Lung (tissue), 12 donors: ENCODE measurements around the gene ACSL1. TPM values are rescaled to one million over a fixed set of nuclear protein-coding genes. Genes with fewer than 3 reads are reported as not detected.

ENCODE experiments used
- ATAC-seq: fragments of 200-7000 bp; cut with Tn5 transposase; one replicate; pipeline ENCODE4 v1.9.1; 2020; ENCODE audit warnings: moderate number of reproducible peaks; ENCODE audit not compliant: insufficient read depth, low FRiP score
- DNase-seq, 3 donors: peaks; one replicate each; pipeline ENCODE4 v3.0.0-alpha.2; 2013 to 2017
- H3K27ac ChIP-seq, 2 donors: one replicate each; pipeline ENCODE4 v1.5.1; 2013; ENCODE audit warnings: mild to moderate bottlenecking in 2 of 2, moderate library complexity in 2 of 2, control low read depth in 1 of 2, inconsistent platforms in 1 of 2, low read depth in 1 of 2, low read length in 1 of 2
- H3K27me3 ChIP-seq, 3 donors: one replicate each; pipeline ENCODE4 v1.5.1; 2013; ENCODE audit warnings: low read length in 2 of 3; ENCODE audit not compliant: control insufficient read depth in 3 of 3, insufficient read depth in 3 of 3
- H3K36me3 ChIP-seq, 4 donors: one replicate each; pipeline ENCODE4 v1.5.1; 2013; ENCODE audit warnings: low read length in 4 of 4, mild to moderate bottlenecking in 1 of 4, moderate library complexity in 1 of 4; ENCODE audit not compliant: control insufficient read depth in 4 of 4, insufficient read depth in 4 of 4
- H3K4me1 ChIP-seq, 5 donors: one replicate each; pipeline ENCODE4 v1.5.1; 2013; ENCODE audit warnings: low read length in 5 of 5, mild to moderate bottlenecking in 2 of 5, moderate library complexity in 1 of 5; ENCODE audit not compliant: control insufficient read depth in 5 of 5, insufficient read depth in 5 of 5
- H3K4me3 ChIP-seq: one replicate; pipeline ENCODE4 v1.5.1; 2013; ENCODE audit warnings: mild to moderate bottlenecking, control low read depth, moderate library complexity
- H3K9ac ChIP-seq, 2 donors: one replicate each; pipeline ENCODE4 v1.5.1; 2013; ENCODE audit warnings: low read length in 2 of 2, control low read depth in 1 of 2; ENCODE audit not compliant: insufficient read depth in 1 of 2
- H3K9me3 ChIP-seq, 4 donors: one replicate each; pipeline ENCODE4 v1.5.1; 2013; ENCODE audit warnings: low read length in 3 of 4, mild to moderate bottlenecking in 1 of 4, moderate library complexity in 1 of 4; ENCODE audit not compliant: control insufficient read depth in 4 of 4, insufficient read depth in 3 of 4
- WGBS, 2 donors: extraction: QIAGEN DNeasy Blood & Tissue Kit; methylation state at CpG; one replicate each; pipeline ENCODE4 v1.1.7; 2013; 5-methylcytosine and 5-hydroxymethylcytosine counted together
- polyA plus RNA-seq, 2 donors: library from polyadenylated mRNA; stranded (reverse); fragments of 200-250 nt; gene quantifications; one replicate each; pipeline ENCODE4 v1.2.1, GENCODE V29; 2013
- total RNA-seq, 2 donors: library from RNA; depleted of rRNA in 1 of 2; stranded (reverse); fragments of >200 nt in 1 of 2; gene quantifications; one replicate each; pipeline ENCODE4 v1.2.1, GENCODE V29; 2014 to 2021
- TF ChIP-seq, protein P1 (sequence below): IDR thresholded peaks from 2 replicates; pipeline ENCODE4 v1.5.1; 2012; ENCODE audit warnings: mild to moderate bottlenecking; ENCODE audit errors: control extremely low read depth, extremely low read depth
- donor health status: control.
- donor health status: control.
- donor health status: Bipolar disorder and iron deficiency.
- donor health status: healthy.
- donor health status: DM: yes; HTN: yes; CAD: no.

The ACSL1 gene
- total and polyA plus RNA-seq, 4 donors: 89.5 to 731 (median 188) TPM

DNA sequence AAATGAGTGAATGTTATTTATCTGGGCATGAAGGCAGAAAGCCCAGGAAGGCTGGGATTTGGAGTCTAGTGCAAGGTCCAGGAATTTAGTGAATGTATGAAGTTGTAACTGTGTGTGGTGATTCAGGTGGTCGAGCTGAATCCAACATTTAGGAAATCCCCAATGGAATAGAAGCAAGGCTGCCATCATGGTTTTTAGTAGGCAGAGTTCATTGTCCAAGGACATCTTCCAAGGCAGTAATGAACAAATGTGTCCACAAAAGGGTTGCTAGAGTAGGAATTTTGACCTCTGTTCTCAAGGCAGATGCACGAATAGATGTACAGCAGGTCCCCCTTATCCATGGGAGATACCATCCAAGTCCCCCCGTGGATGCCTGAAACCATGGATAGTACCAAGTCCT lies 42.9 kb upstream of the ACSL1 start:
- H3K9me3 ChIP-seq: no peaks in the 10 kb centered on the region
- no peak overlapping the region for H3K9ac ChIP-seq
- H3K4me3 ChIP-seq: no peak overlapping the region
- TF ChIP-seq, protein P1, sequence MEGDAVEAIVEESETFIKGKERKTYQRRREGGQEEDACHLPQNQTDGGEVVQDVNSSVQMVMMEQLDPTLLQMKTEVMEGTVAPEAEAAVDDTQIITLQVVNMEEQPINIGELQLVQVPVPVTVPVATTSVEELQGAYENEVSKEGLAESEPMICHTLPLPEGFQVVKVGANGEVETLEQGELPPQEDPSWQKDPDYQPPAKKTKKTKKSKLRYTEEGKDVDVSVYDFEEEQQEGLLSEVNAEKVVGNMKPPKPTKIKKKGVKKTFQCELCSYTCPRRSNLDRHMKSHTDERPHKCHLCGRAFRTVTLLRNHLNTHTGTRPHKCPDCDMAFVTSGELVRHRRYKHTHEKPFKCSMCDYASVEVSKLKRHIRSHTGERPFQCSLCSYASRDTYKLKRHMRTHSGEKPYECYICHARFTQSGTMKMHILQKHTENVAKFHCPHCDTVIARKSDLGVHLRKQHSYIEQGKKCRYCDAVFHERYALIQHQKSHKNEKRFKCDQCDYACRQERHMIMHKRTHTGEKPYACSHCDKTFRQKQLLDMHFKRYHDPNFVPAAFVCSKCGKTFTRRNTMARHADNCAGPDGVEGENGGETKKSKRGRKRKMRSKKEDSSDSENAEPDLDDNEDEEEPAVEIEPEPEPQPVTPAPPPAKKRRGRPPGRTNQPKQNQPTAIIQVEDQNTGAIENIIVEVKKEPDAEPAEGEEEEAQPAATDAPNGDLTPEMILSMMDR: no peak
- no peaks in the 10 kb centered on the region for H3K27me3 ChIP-seq
- H3K36me3 ChIP-seq: no peaks in the 10 kb centered on the region
- no peak overlapping the region for H3K27ac ChIP-seq
- no peak for ATAC-seq
- no peak for DNase-seq
- 87 to 96% methylated on average over 3 of the region's 3 CpGs for WGBS, 2 donors
- H3K4me1 ChIP-seq: no peaks in the 10 kb centered on the region

DNA sequence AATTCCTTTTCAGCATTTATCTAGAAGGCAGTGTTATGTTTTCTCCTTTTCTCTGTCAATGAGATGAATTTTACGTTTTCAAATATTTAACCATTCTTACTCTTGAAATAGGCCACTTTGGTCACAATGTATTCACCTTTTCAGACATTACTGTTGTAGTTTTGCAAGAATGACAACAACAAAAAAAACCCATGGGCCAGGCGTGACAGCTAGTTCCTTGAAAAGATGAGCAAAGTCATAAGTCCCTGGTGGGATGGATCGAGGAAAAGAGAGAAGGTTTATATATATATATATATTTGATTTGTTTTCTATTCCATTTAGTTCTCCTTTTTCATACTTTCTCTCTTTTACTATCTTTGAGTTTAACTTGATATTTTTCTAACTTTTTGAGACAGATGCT lies 38.1 kb upstream of the ACSL1 start:
- TF ChIP-seq, protein P1: no peak
- WGBS, 2 donors: 61 to 75% methylated on average over 3 of the region's 3 CpGs
- no peak overlapping the region for H3K27ac ChIP-seq
- no peaks in the 10 kb centered on the region for H3K9me3 ChIP-seq
- no peaks in the 10 kb centered on the region for H3K4me1 ChIP-seq
- H3K4me3 ChIP-seq: no peak overlapping the region
- ATAC-seq: no peak
- no peaks in the 10 kb centered on the region for H3K36me3 ChIP-seq
- DNase-seq: no peak
- H3K9ac ChIP-seq: no peak overlapping the region
- no peaks in the 10 kb centered on the region for H3K27me3 ChIP-seq

DNA sequence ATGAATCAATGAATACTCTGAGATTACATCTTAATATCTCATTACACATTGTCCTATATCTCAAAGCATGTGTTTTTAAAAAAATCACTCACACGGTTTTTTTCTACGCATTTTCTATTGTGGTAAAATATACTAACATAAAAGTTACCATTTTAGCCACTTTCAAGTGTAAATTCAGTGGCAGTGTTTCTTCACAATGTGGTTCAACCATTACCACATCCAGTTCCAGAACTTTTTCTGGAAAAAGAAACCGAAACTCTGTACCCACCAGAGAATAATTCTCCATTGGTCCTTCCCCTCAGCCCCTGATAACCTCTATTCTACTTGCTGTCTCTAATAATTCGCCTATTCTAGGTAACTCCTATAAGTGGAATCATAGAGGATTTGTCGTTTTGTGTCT lies 35.3 kb upstream of the ACSL1 start:
- TF ChIP-seq, protein P1: no peak
- WGBS, 2 donors: 49 to 65% methylated on average over 5 of the region's 5 CpGs
- Histone ChIP-seq H3K27me3 (no peaks in the 10 kb centered on the region), H3K4me3 (no peak overlapping the region), H3K27ac (no peak overlapping the region), H3K9ac (no peak overlapping the region), H3K9me3 (no peaks in the 10 kb centered on the region), H3K4me1 (no peaks in the 10 kb centered on the region), H3K36me3 (no peaks in the 10 kb centered on the region)
- ATAC-seq (no peak), DNase-seq (no peak)

DNA sequence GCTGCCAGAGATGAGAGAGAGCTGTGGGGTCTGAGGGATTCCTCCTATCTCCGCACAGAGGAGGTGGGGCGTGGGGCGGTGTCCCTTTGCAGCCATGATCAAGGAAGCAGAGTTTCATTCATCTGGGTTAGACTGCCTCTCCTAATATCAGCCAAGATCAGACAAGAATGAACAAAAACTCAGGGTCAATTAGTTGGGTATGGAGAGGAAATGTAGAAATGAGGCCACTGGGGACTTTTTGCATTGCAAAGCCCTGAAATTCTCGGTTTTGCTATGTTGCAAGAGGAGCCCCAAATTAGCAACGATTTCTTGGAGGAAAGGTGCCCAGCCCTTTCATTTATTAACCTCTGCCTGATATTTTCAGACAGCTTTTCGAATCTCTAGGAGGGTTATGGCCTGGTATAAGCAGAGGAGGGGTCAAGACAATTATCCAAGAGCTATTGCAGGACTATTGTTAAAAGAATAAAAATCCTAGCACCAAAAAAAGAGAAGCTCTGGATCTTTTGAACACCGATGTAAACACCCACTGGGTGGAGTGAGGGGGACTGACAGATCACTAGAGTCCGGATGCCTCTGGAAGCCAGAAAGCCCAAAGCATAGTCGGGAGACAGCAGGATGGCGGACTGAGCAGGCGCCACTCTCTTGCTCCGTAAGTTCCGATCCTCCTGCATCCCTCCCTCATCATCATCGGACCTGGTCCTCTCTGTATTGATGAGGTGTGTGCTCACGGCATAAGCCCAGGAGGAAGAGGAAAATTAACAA lies 34.4 kb upstream of the ACSL1 start:
- TF ChIP-seq, protein P1: no peak
- peak; percentile 27 for ATAC-seq
- no peak overlapping the region for H3K9ac ChIP-seq
- no peaks in the 10 kb centered on the region for H3K27me3 ChIP-seq
- no peaks in the 10 kb centered on the region for H3K36me3 ChIP-seq
- no peaks in the 10 kb centered on the region for H3K9me3 ChIP-seq
- WGBS, 2 donors: 56 to 69% methylated on average over 15 of the region's 15 CpGs
- H3K4me1 ChIP-seq: no peaks in the 10 kb centered on the region
- no peak overlapping the region for H3K4me3 ChIP-seq
- DNase-seq: no peak
- H3K27ac ChIP-seq: peak overlapping the region in 1 of 2 donors; percentile 32
